Activated CD8-positive, alpha-beta T cell treated with anti-CD3 and anti-CD28 coated beads, Interleukin-2, amount 10 ng/mL, durations not matched to agents 7 days and 5 days (primary cell): ENCODE results near the gene SLC25A3. TPM values are rescaled to one million over a fixed set of nuclear protein-coding genes. Genes with fewer than 3 reads are reported as not detected.
A peak's percentile ranks its signal among the peaks of the same experiment; 100 is the strongest.
"Not testable (repeated sequence)": the region's sequence is repeated elsewhere in the genome, so short reads cannot be mapped to it uniquely, and the experiment has no call there.

Source experiments
- ATAC-seq: fragments of 150-1000 bp; cut with Tn5 transposase; one replicate; pipeline ENCODE4 v1.10.0; 2021; ENCODE audit warnings: moderate library complexity
- CTCF ChIA-PET: fragments of 350-600 bp; sonication (Branson Sonifier 250); formaldehyde crosslinking; loops from one replicate; lab custom pipeline; 2021; ENCODE audit warnings: antibody characterized with exemption; lab: Charles Lee
- POLR2A ChIA-PET: fragments of 350-600 bp; sonication (Branson Sonifier 250); formaldehyde crosslinking; loops from one replicate; lab custom pipeline; 2021; ENCODE audit warnings: antibody characterized with exemption; lab: Charles Lee
- DNase-seq: peaks from one replicate; pipeline ENCODE4 v3.0.0-alpha.2; 2020
- H3K27ac Mint-ChIP-seq: one replicate; pipeline ENCODE4 v1.8.0; 2021; ENCODE audit warnings: mild to moderate bottlenecking, mixed read lengths
- H3K27me3 Mint-ChIP-seq: one replicate; pipeline ENCODE4 v1.8.0; 2021; ENCODE audit warnings: low read depth, mixed read lengths
- H3K36me3 Mint-ChIP-seq: one replicate; pipeline ENCODE4 v1.8.0; 2021; ENCODE audit warnings: low read depth, mixed read lengths
- H3K4me1 Mint-ChIP-seq: one replicate; pipeline ENCODE4 v1.8.0; 2021; ENCODE audit warnings: low read depth, mixed read lengths
- H3K4me3 Mint-ChIP-seq: one replicate; pipeline ENCODE4 v1.8.0; 2021; ENCODE audit warnings: mild to moderate bottlenecking, mixed read lengths
- H3K9me3 Mint-ChIP-seq: one replicate; pipeline ENCODE4 v1.8.0; 2022; ENCODE audit warnings: mixed read lengths; ENCODE audit not compliant: insufficient read depth
- total RNA-seq, 2 experiments: library from RNA; stranded (reverse); gene quantifications; one replicate each; pipeline ENCODE4 v1.2.3, GENCODE V29; 2021

SLC25A3 gene
- total RNA-seq, 2 experiments from 2014 or later: 407 to 440 TPM

GRCh38 chr12:98638009-98638408 is 44.5 kb downstream of the SLC25A3 start:
- peaks cover 25% of the 10 kb centered on the region for H3K4me1 Mint-ChIP-seq
- DNase-seq (no peak), ATAC-seq (no peak)
- H3K9me3 Mint-ChIP-seq: no peaks in the 10 kb centered on the region
- H3K27me3 Mint-ChIP-seq: no peaks in the 10 kb centered on the region
- H3K27ac Mint-ChIP-seq: no peak overlapping the region
- H3K36me3 Mint-ChIP-seq: peaks cover 35% of the 10 kb centered on the region
- POLR2A ChIA-PET: interaction anchor here (0.5 to 1.5 kb wide), 2 partner anchors 93 to 116 kb away, joined by 3 to 4 read pairs; no protein-coding TSS in a partner anchor
- no peak overlapping the region for H3K4me3 Mint-ChIP-seq
- CTCF ChIA-PET: interaction anchor here (0.6 to 1.2 kb wide), 2 partner anchors 71 kb away, joined by 3 to 4 read pairs; no protein-coding TSS in a partner anchor

GRCh38 chr12:98639491-98639890 is 46.0 kb downstream of the SLC25A3 start:
- DNase-seq (no peak), ATAC-seq (no peak)
- no peak overlapping the region for H3K27ac Mint-ChIP-seq
- H3K27me3 Mint-ChIP-seq: no peaks in the 10 kb centered on the region
- ChIA-PET CTCF (interaction anchor here (1.2 kb wide), 1 partner anchor 73 kb away, joined by 3 read pairs; no protein-coding TSS in a partner anchor), POLR2A (no interaction called here)
- H3K4me1 Mint-ChIP-seq: peaks cover 32% of the 10 kb centered on the region
- H3K9me3 Mint-ChIP-seq: no peaks in the 10 kb centered on the region
- peaks cover 33% of the 10 kb centered on the region for H3K36me3 Mint-ChIP-seq
- H3K4me3 Mint-ChIP-seq: no peak overlapping the region

- CTCF ChIA-PET: interaction anchor here (1.2 kb wide), 1 partner anchor 76 kb away, joined by 4 read pairs; no protein-coding TSS in a partner anchor
- H3K27ac Mint-ChIP-seq: peak overlapping the region; percentile 52
- peaks cover 23% of the 10 kb centered on the region for H3K36me3 Mint-ChIP-seq
- H3K27me3 Mint-ChIP-seq, H3K9me3 Mint-ChIP-seq, ATAC-seq, DNase-seq: not testable (repeated sequence)
- H3K4me1 Mint-ChIP-seq: peaks cover 36% of the 10 kb centered on the region
- POLR2A ChIA-PET: interaction anchor here (1.2 kb wide), 1 partner anchor 142 kb away, joined by 3 read pairs; no protein-coding TSS in a partner anchor
- H3K4me3 Mint-ChIP-seq: peak overlapping the region; percentile 96
These were observed 49.3 kb downstream of the SLC25A3 start for GRCh38 chr12:98642801-98643200.

- ATAC-seq (peak; percentile 35), DNase-seq (no peak)
- Mint-ChIP-seq H3K36me3 (peaks cover 29% of the 10 kb centered on the region), H3K9me3 (no peaks in the 10 kb centered on the region), H3K27ac (peak overlapping the region; percentile 98), H3K4me3 (peak overlapping the region; percentile 96), H3K27me3 (no peaks in the 10 kb centered on the region), H3K4me1 (peaks cover 41% of the 10 kb centered on the region)
- POLR2A ChIA-PET: interaction anchor here (0.6 to 2.0 kb wide), 8 partner anchors 12 to 146 kb away, joined by 3 to 37 read pairs (median 4); partner anchors contain the start of genes SLC25A3 and TMPO
- CTCF ChIA-PET: interaction anchor here (0.8 to 1.6 kb wide), 7 partner anchors 18 to 153 kb away, joined by 3 to 11 read pairs (median 3); partner anchors contain the start of gene SLC25A3
These were observed 50.9 kb downstream of the SLC25A3 start for GRCh38 chr12:98644433-98644711.

- H3K4me3 Mint-ChIP-seq: peak within 1 kb of the TSS; percentile 96
- peak; percentile 97 for DNase-seq
- no peaks in the 10 kb centered on the region for H3K9me3 Mint-ChIP-seq
- peaks cover 41% of the 10 kb centered on the region for H3K4me1 Mint-ChIP-seq
- H3K36me3 Mint-ChIP-seq: peaks cover 35% of the 10 kb centered on the region
- peak; percentile 89 for ATAC-seq
- H3K27me3 Mint-ChIP-seq: no peaks in the 10 kb centered on the region
- CTCF ChIA-PET: interaction anchor here (0.8 to 2.0 kb wide), 8 partner anchors 17 to 154 kb away, joined by 3 to 11 read pairs (median 4); partner anchors contain the start of gene SLC25A3
- H3K27ac Mint-ChIP-seq: peak within 1 kb of the TSS; percentile 98
- POLR2A ChIA-PET: interaction anchor here (0.6 to 2.0 kb wide), 9 partner anchors 12 to 146 kb away, joined by 3 to 37 read pairs (median 4); partner anchors contain the start of genes SLC25A3 and TMPO
These were observed 51.5 kb downstream of the SLC25A3 start, which contains the start of the genes APAF1 and IKBIP for GRCh38 chr12:98644712-98645571. APAF1 (plus strand) TSS chr12:98645290; CDS start chr12:98648360, 3,070 bp downstream. IKBIP (minus strand) TSS chr12:98644788; CDS start chr12:98644701, 87 bp downstream.

GRCh38 chr12:98645572-98646067 is 52.1 kb downstream of the SLC25A3 start:
- peak overlapping the region; percentile 96 for H3K4me3 Mint-ChIP-seq

GRCh38 chr12:98646294-98647090 is 53.0 kb downstream of the SLC25A3 start:
- peaks cover 32% of the 10 kb centered on the region for H3K4me1 Mint-ChIP-seq
- ChIA-PET CTCF (interaction anchor here (0.9 to 2.0 kb wide), 4 partner anchors 52 to 94 kb away, joined by 3 to 7 read pairs (median 5); partner anchors contain the start of gene SLC25A3), POLR2A (interaction anchor here (1.0 to 1.3 kb wide), 2 partner anchors 53 to 130 kb away, joined by 4 to 6 read pairs; partner anchors contain the start of gene SLC25A3)
- H3K36me3 Mint-ChIP-seq: peaks cover 36% of the 10 kb centered on the region
- peak overlapping the region; percentile 96 for H3K4me3 Mint-ChIP-seq
- no peaks in the 10 kb centered on the region for H3K27me3 Mint-ChIP-seq
- H3K9me3 Mint-ChIP-seq: no peaks in the 10 kb centered on the region
- peak overlapping the region; percentile 27 for H3K27ac Mint-ChIP-seq
- DNase-seq (no peak), ATAC-seq (no peak)

More at GRCh38 chr12:98645572-98646067, 52.1 kb downstream of the SLC25A3 start:
- ChIA-PET POLR2A (interaction anchor here (1.0 to 1.3 kb wide), 2 partner anchors 52 to 129 kb away, joined by 4 to 6 read pairs; partner anchors contain the start of gene SLC25A3), CTCF (interaction anchor here (0.9 to 2.0 kb wide), 4 partner anchors 52 to 94 kb away, joined by 3 to 7 read pairs (median 5); partner anchors contain the start of gene SLC25A3)
- DNase-seq (peak; percentile 33), ATAC-seq (no peak)
- Mint-ChIP-seq H3K27me3 (no peaks in the 10 kb centered on the region), H3K4me1 (peaks cover 39% of the 10 kb centered on the region), H3K36me3 (peaks cover 39% of the 10 kb centered on the region), H3K9me3 (no peaks in the 10 kb centered on the region), H3K27ac (peak overlapping the region; percentile 82)

GRCh38 chr12:98651328-98651727 is 57.8 kb downstream of the SLC25A3 start:
- Mint-ChIP-seq H3K4me3 (no peak overlapping the region), H3K9me3 (no peaks in the 10 kb centered on the region), H3K4me1 (peaks cover 15% of the 10 kb centered on the region), H3K27ac (no peak overlapping the region), H3K27me3 (no peaks in the 10 kb centered on the region), H3K36me3 (peaks cover 30% of the 10 kb centered on the region)
- POLR2A ChIA-PET: no interaction called here
- ATAC-seq (no peak), DNase-seq (no peak)
- CTCF ChIA-PET: interaction anchor here (1.4 to 7.4 kb wide), 3 partner anchors 67 to 85 kb away, joined by 3 to 58 read pairs (median 5); no protein-coding TSS in a partner anchor

- H3K9me3 Mint-ChIP-seq: no peaks in the 10 kb centered on the region
- ATAC-seq: peak; percentile 47
- ChIA-PET CTCF (interaction anchor here (1.1 to 7.4 kb wide), 7 partner anchors 9 to 162 kb away, joined by 3 to 58 read pairs (median 5); no protein-coding TSS in a partner anchor), POLR2A (no interaction called here)
- H3K4me3 Mint-ChIP-seq: no peak overlapping the region
- peaks cover 36% of the 10 kb centered on the region for H3K36me3 Mint-ChIP-seq
- DNase-seq: peak; percentile 33
- H3K27me3 Mint-ChIP-seq: no peaks in the 10 kb centered on the region
- H3K27ac Mint-ChIP-seq: no peak overlapping the region
- H3K4me1 Mint-ChIP-seq: peaks cover 13% of the 10 kb centered on the region
These were observed 60.5 kb downstream of the SLC25A3 start for GRCh38 chr12:98653866-98654493.
